OCI-LY3 (cell line): ENCODE data around the gene CYSRT1.

Experiments used
- H2AFZ ChIP-seq: fragments of 200-600, 300-600 bp; shearing (Covaris generic); 2 replicates; pipeline ENCODE4 v1.6.0; 2014; ENCODE audit warnings: antibody characterized with exemption, low read depth, low read length
- H3K27ac ChIP-seq: fragments of 200-600, 300-600 bp; sonication (generic); 2 replicates; pipeline ENCODE4 v1.5.1; 2014; ENCODE audit warnings: mild to moderate bottlenecking, low read length, moderate library complexity, mixed read lengths
- H3K27me3 ChIP-seq: fragments of 200-600, 300-600 bp; sonication (generic); 2 replicates; pipeline ENCODE4 v1.6.1; 2014; ENCODE audit warnings: low read depth, low read length, mixed read lengths
- H3K36me3 ChIP-seq: fragments of 200-600, 300-600 bp; sonication (generic); replicated peaks from 2 replicates; pipeline ENCODE3; 2014; ENCODE audit warnings: low read depth, low read length, mixed read lengths
- H3K4me1 ChIP-seq: fragments of 300-600, 200-600 bp; sonication (generic); 2 replicates; pipeline ENCODE4 v1.6.1; 2014; ENCODE audit warnings: low read length, mixed read lengths
- H3K4me2 ChIP-seq: fragments of 200-600, 300-600 bp; sonication (generic); 2 replicates; pipeline ENCODE4 v1.6.1; 2014; ENCODE audit warnings: low read length, mixed read lengths
- H3K4me3 ChIP-seq: fragments of 300-600, 200-600 bp; sonication (generic); 2 replicates; pipeline ENCODE4 v1.5.1; 2014; ENCODE audit warnings: antibody characterized with exemption, mild to moderate bottlenecking, low read length, moderate library complexity
- H3K79me2 ChIP-seq: fragments of 300-600, 200-600 bp; shearing (Covaris generic); 2 replicates; pipeline ENCODE4 v1.6.1; 2014; ENCODE audit warnings: mild to moderate bottlenecking, low read length, mixed read lengths
- H3K9ac ChIP-seq: fragments of 300-600, 200-600 bp; shearing (Covaris generic); 2 replicates; pipeline ENCODE4 v1.6.0; 2014; ENCODE audit warnings: mild to moderate bottlenecking, low read length, moderate library complexity
- H3K9me3 ChIP-seq: fragments of 200-600, 300-600 bp; shearing (Covaris generic); 2 replicates; pipeline ENCODE4 v1.6.1; 2014; ENCODE audit warnings: low read length, mixed read lengths; ENCODE audit not compliant: insufficient read depth
- H4K20me1 ChIP-seq: fragments of 200-600, 300-600 bp; sonication (generic); 2 replicates; pipeline ENCODE4 v1.6.1; 2016; ENCODE audit warnings: low read length, mixed read lengths; ENCODE audit not compliant: insufficient read depth
- EZH2phosphoT487 ChIP-seq: fragments of 200-600 bp; shearing (Covaris generic); IDR thresholded peaks from 2 replicates; pipeline ENCODE4 v1.6.1; 2018; ENCODE audit warnings: antibody characterized with exemption, mixed run types, low read depth
- TF ChIP-seq, protein P1 (sequence below): fragments of 200-600, 300-600 bp; sonication (generic); IDR thresholded peaks from 2 replicates; pipeline ENCODE4 v1.5.1; 2014; ENCODE audit warnings: antibody characterized with exemption, low read length, low read depth

The CYSRT1 gene

DNA sequence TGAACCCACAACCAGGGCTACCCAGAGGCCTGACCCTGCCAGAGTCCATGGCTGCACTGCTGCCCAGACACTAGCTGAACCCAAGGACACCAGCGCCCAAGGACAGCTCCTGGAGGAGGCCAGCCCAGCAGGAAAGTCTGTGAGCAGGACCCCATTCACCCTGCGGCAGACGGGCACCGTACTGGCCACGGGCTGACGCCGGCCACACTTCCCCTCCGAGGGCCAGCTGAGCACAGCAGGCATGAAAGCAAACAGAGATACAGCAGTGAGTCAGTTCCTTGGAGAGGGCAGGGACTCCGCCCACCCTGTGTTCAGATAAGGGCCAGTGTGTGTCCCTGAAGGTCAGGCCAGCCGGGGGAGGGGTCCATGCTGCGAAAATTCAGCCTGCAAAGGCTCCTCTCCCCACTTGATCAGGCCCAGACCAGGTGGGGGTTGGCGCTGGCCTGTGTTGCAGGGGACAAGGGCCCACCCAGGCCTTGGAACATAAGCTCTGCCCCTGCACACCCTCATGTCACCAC, 6.2 kb upstream of the CYSRT1 start:
- no peak overlapping the region for H3K4me3 ChIP-seq
- H3K79me2 ChIP-seq = no peaks in the 10 kb centered on the region
- no peaks in the 10 kb centered on the region for H3K36me3 ChIP-seq
- H2AFZ ChIP-seq = no peak overlapping the region
- no peaks in the 10 kb centered on the region for H3K9me3 ChIP-seq
- TF ChIP-seq, protein P1, sequence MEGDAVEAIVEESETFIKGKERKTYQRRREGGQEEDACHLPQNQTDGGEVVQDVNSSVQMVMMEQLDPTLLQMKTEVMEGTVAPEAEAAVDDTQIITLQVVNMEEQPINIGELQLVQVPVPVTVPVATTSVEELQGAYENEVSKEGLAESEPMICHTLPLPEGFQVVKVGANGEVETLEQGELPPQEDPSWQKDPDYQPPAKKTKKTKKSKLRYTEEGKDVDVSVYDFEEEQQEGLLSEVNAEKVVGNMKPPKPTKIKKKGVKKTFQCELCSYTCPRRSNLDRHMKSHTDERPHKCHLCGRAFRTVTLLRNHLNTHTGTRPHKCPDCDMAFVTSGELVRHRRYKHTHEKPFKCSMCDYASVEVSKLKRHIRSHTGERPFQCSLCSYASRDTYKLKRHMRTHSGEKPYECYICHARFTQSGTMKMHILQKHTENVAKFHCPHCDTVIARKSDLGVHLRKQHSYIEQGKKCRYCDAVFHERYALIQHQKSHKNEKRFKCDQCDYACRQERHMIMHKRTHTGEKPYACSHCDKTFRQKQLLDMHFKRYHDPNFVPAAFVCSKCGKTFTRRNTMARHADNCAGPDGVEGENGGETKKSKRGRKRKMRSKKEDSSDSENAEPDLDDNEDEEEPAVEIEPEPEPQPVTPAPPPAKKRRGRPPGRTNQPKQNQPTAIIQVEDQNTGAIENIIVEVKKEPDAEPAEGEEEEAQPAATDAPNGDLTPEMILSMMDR = no peak
- TF ChIP-seq EZH2phosphoT487 = no peak
- H3K27me3 ChIP-seq = no peaks in the 10 kb centered on the region
- H3K9ac ChIP-seq = no peak overlapping the region
- no peak overlapping the region for H3K27ac ChIP-seq
- H3K4me2 ChIP-seq = no peak overlapping the region
- H3K4me1 ChIP-seq = peaks cover 3% of the 10 kb centered on the region; the same call in 1 of the 2 replicates
- H4K20me1 ChIP-seq = no peaks in the 10 kb centered on the region

DNA sequence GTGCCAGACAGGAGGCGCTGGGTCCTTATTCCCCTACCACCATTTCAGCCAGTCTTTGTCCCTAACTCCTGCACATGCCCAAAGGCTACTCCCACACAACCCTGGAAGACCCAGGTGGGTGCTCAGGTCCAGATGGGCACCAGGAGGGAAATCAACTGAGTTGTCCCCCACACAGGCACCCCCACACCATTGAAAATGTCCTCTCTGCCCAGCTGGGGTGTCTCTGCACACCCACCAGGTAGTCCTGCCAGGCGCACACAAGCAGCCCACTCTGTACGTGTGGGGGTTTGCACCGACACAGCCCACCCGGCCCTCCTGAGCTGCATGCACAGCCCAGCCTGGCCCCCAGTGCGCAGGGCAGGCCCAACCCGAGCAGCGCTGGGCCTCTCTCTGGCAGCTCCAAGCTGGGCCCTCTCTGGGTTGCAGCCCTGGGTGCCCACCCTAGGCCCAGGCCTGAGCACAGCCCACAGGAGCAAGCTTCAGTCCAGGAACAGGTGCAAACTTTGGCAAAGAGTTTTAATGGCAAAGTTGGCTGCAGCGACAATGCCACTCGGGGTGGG, 5.1 kb upstream of the CYSRT1 start:
- peaks cover 10% of the 10 kb centered on the region; the same call in 1 of the 2 replicates for H3K4me1 ChIP-seq
- H4K20me1 ChIP-seq = no peaks in the 10 kb centered on the region
- no peak overlapping the region for H3K9ac ChIP-seq
- no peak overlapping the region for H3K4me2 ChIP-seq
- no peak for TF ChIP-seq EZH2phosphoT487
- TF ChIP-seq, protein P1 = no peak
- H2AFZ ChIP-seq = no peak overlapping the region
- no peaks in the 10 kb centered on the region for H3K9me3 ChIP-seq
- H3K79me2 ChIP-seq = no peaks in the 10 kb centered on the region
- no peaks in the 10 kb centered on the region for H3K27me3 ChIP-seq
- H3K27ac ChIP-seq = no peak overlapping the region
- no peaks in the 10 kb centered on the region for H3K36me3 ChIP-seq
- H3K4me3 ChIP-seq = no peak overlapping the region

DNA sequence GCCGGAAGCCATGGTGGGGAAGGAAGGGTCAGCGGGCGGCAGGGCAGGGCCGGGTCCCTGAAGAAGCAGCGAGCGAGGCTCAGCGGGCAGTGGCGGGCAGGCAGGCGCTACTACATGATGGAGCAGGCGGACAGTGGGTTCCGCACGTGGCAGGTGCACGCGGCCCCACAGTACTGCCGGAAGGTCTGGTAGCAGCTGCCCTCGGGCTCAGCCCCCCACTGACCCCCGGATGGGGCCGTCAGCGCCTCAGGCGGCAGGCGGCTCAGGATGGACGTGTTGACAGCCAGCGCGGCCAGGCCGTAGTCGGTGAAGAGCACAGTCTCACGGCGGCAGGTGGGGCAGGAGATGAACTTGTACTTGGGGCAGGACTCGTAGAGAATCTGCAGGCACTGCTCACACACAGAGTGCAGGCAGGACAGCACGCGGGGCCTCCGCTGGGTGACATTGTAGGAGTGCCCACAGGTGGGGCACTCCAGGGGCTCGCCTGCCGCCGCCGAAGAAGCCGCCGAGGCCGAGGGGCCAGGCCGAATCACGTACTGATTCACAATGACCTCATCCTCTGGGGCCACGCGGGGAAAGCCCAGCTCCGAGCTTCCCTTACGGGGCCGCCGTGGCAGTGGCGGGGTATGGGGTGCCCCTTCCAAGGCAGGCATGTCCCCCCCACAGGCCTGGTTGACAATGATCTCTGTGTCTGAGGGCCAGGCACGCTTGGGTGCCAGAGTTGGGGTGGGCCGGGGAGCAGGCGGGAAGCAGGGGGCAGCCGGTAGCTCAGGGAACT, 4.5 kb upstream of the CYSRT1 start:
- H3K9ac ChIP-seq = no peak overlapping the region
- no peaks in the 10 kb centered on the region for H3K9me3 ChIP-seq
- H3K4me2 ChIP-seq = no peak overlapping the region
- H4K20me1 ChIP-seq = no peaks in the 10 kb centered on the region
- H3K27me3 ChIP-seq = no peaks in the 10 kb centered on the region
- H3K4me3 ChIP-seq = no peak overlapping the region
- H3K36me3 ChIP-seq = no peaks in the 10 kb centered on the region
- H2AFZ ChIP-seq = no peak overlapping the region
- no peak for TF ChIP-seq EZH2phosphoT487
- TF ChIP-seq, protein P1 = no peak
- H3K4me1 ChIP-seq = peaks cover 10% of the 10 kb centered on the region; the same call in 1 of the 2 replicates
- no peak overlapping the region for H3K27ac ChIP-seq
- no peaks in the 10 kb centered on the region for H3K79me2 ChIP-seq

DNA sequence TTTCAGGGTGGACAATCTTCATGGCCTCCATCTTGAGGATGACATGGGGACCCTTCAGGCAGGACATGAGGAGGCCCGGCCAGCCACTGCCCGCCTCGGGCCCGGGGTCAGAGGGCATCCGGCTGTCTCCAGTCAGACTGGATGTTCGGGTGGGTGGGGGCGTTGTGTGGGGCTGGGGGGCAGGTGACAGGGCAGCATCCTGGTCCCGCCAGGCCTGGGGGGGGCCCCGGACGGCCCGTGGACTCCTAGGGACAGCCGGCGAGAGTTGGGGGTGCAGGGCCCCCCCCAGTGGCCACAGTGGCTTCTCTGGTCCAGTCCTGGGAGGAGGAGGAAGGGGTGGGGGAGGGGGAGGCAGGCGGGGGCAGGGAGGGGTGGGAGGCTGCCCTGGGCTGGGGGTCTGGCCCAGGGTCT, 3.9 kb upstream of the CYSRT1 start:
- peak overlapping the region; percentile 84 for H3K4me3 ChIP-seq
- H3K27me3 ChIP-seq = no peaks in the 10 kb centered on the region
- H3K36me3 ChIP-seq = no peaks in the 10 kb centered on the region
- TF ChIP-seq, protein P1 = no peak
- TF ChIP-seq EZH2phosphoT487 = no peak
- no peaks in the 10 kb centered on the region for H3K9me3 ChIP-seq
- H3K27ac ChIP-seq = no peak overlapping the region
- peak overlapping the region; percentile 74 for H3K4me2 ChIP-seq
- peak overlapping the region; percentile 62; the same call in 1 of the 2 replicates for H3K9ac ChIP-seq
- no peaks in the 10 kb centered on the region for H3K79me2 ChIP-seq
- H2AFZ ChIP-seq = no peak overlapping the region
- H4K20me1 ChIP-seq = no peaks in the 10 kb centered on the region
- peaks cover 10% of the 10 kb centered on the region; the same call in 1 of the 2 replicates for H3K4me1 ChIP-seq
